NK-92 treated with Interleukin-12 subunit alpha and Interleukin-12 subunit beta, amount 100 ng/mL, for 24 hours (cell line): ENCODE measurements around the gene CLRN3.

Source experiments
- DNase-seq: peaks from one replicate; lab custom pipeline; 2025; lab: John Stamatoyannopoulos, UW

CLRN3 gene

DNA sequence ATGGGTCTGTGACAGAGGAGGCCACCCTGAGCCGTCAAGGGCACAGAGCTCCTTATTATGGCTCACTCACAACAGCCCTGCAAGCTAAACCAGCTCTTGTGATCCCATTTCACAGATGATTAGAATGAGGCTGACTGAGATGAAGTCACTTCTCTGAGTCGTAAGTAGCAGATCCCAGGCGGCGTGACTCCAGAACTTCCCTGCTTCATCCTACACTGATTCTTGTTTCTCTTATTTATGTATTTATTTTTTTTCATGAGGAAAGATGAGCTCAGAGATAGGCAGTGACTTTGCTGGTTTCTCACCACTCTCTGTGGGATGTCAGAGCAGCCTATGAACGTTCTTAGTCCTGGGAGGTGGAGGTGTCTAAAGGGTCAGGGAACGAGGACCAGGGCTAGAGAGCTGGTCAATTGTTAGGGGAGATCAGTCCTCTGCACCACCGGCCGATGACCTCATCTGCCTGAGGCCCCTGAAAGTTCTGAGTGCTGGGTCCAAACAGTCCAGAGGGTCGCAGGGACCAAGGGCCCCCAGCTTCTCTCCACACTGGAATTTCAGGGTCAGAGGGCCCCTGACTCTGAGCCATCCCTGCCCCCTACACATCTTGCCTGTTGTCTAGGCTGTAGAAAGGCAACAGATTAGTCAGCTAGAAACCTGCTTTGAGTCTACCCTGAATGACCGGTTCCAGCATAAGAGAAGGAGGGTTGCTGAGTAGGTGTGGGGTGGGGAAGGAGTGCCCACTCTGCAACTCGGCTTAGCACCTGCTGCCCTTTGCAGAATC, 17.9 kb downstream of the CLRN3 start:
- DNase-seq: no peak

DNA sequence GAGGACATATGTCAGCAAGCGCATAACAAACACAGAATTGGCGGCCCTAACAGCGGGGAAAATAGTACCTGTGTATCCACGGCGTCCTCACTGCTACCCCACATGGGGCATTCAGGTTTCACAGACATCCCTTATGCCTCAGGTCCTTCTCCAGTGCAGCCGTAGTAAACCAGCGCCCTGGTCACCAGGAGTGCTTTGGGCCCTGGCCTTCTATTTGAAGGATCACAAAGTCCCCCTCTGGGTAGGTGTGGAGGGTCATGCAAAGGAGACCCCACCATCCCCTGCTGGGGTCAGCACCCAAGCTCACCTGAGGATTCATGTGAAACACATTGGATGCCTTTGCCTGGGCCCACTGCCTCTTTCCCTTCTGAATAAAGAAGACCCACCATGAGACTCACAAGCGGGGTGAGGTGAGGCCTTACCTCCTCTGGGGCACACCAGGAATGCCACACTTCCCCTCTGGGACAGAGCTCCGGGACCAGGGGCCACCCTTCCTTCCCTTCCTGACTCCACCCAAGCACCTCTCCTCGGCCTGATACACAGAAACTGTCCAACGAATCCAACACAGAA, 18.8 kb downstream of the CLRN3 start:
- no peak for DNase-seq

DNA sequence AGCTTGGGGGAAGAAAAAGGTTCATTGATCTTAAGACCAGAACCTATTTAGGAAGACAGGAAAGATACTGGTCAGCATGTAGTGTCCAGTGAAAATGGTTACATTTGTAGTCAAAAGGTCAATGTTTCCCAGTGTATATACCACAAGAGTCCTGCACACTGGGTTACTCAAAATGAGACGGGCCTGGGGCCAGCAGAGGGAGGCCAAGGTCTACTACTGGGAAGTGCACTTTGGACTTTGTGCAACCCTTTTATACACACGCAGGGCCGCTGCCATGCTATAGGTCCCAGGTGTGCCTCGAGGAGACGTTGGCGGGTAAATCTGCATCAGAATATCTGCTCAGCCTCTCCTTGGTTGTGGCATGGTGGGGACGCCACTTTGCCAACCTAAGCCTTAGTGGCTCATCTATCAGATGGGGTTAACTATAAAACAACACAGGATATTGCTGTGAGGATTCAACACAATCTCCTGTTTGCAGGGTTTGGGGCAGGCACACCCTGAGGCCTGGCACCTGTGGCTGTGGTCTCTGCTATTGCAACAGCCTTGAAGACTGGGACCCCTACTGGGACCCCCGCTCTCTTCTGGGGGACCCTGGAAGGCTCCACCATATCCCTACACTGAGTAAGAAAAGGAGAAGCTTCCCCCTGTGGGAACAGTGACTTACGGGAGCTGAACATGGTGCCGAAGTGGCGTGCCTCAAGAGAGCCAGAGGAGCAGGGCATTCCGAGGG, 19.7 kb downstream of the CLRN3 start:
- DNase-seq: no peak

DNA sequence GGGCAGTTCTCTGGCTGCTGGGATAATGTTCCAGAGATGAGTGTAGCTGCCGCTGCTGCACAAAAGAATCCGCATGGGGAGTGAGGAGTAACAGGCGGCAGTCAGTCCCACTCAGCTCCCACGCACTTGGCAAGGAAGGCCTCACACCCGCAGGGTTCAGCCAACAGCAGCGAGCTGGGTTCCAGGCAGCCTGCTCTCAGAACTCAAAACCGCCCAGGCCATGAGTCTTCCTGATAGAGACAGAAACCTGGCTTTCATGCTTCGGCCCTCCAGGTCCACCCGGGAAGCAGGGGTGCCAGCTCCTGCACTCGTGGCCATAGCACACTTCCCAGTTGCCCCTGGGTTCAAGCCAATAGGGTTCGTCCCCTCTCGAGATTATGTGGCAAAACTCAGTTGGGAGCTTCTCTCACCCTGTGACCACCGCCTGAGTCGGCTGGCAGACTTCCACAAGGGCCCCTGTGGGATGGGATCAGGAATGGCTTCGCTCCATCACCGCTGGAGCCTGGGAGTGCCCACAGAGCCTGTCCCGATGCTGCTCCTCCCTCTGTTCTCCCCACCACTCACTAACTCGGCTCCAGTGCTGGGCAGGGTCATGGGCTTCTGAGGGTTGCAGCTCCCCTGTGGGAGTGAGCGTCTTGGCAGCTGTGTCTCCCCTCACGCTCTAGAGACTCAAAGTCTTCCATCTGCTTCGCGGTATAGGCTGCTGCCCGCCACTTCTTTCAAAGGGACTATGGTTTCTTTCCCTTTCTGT, 20.6 kb downstream of the CLRN3 start:
- DNase-seq: no peak

DNA sequence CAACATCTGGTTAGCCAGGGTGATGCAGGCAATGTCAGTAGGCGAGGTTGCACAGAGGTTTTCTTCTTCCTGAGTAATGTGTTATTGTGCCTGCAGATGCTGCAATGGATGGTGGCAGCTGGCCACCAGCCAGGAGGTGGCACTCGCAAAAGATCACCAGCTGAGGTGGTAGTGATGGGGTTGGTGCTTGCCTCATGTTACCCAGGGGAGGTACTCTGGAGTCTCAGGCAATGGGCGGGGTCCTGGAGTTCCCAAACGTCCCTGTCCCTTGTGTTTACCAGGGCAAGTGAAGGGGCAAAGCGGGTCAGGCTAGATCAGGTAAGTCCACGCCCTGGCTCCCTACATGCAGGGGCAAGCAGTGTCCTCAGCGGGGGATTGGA, 21.1 kb downstream of the CLRN3 start:
- DNase-seq: no peak

DNA sequence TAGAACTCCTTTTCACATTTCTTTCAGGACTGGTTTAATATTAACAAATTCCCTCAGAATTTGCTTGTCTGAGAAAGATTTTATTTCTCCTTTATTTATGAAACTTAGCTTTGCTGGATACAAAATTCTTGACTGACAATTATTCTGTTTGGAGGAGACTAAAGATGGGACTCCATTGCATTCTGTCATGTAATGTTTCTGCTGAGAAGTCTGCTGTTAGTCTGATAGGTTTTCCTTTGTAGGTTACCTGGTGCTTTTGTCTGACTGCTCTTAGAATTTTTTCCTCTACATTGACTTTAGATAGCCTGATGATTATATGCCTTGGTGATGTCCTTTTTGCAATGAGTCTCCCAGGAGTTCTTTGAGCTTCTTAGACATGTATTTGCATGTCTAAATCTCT, 23.4 kb downstream of the CLRN3 start:
- DNase-seq: no peak

DNA sequence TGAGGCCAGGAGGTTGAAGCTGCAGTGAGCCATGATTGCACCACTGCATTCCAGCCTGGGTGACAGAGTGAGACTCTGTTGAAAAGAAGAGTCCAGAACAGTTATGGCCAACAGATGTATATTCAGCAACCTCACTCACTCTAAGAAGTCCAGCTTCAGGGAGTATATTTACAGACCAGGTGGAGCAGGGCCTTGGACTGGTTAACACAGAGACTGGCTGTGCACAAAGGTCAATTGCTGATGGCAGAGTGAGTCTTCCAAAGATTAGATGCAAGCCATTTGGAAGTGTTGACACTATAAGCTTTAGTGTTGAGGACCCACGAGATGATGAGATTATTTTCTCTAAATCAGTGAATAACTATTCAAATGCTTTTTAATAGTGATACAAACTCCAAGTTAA, 24.9 kb downstream of the CLRN3 start:
- no peak for DNase-seq

DNA sequence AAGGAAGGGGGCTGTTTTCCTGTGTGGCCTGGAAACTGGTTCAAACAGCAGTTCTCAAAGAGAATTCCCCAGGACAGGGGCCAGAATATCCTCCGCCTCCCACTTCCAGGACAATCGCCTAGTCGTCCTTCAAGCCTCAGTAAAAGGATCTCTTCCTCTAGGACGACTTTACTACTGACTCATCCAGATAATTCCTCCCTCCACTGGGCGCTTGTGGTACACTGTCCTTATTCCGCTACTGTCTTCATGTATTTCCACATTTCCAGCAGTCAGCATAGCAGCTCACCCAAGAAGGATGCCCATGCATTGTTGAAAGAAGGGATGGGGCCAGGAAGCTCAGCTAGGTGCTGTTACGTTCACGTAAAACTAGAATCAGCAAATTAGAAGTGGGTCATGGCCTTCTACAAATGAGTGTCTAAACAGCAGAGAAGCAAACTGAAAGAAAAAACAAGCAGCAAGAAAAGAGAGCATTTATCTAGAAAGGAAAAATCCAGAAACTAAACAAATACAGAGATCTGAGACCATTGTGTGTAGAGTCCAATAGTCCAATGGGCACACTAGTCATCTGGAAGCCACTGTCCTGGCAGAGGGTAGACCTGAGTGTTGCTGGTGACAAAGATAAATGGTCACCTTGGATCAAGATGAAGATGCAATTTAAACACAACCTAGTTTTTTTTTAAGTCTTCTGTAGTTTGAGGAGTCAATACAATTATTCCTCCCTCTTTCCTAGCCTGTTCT, 26.3 kb downstream of the CLRN3 start:
- DNase-seq: no peak

DNA sequence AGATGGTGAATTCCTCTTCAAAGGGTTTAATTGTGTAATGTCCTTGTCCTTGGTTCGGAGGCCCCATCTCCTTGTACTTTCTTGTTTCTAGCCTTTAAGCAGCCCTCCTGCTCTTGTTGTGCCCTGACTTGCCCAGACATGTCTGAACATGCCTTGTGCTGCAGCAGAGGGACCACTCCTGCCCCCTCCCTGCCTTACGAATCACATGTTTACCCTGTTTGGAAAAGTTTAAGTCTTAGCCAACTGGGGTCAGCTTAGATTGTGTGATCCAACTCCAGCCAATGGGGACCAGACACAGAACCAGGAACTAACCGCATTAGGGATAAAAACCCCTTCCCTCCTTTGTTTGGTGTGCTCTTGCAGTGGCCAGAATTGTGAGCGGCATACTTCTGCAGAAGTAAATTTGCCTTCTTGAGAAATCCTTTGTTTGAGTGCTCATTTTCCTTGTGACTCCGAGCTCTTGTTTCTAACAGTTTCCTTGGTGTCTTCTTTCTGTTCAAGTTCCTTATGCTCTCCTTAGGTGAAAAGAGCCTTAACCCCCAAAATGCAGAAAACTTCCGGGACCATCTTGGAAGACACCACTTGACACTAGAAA, 29.4 kb downstream of the CLRN3 start:
- DNase-seq: no peak

DNA sequence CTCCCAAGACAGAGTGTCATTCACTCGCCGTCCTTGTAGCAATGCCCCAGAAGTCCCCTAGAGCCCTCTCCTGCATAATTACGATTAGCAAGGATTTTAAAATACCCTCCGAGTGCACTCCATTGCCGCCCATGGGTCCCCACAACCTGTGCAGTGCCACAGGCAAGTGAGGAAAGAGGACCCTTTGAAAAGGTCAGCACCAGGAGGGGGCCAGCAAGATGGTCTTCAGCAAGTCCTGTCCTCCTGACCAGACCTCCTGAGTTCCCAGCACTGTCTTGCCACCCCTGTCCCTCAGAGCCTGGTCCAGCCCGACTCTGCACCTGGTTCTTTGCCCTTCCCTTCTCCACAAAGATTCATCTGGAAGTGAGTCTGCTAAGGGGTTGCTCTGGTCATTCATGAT, 32.1 kb downstream of the CLRN3 start:
- no peak for DNase-seq

DNA sequence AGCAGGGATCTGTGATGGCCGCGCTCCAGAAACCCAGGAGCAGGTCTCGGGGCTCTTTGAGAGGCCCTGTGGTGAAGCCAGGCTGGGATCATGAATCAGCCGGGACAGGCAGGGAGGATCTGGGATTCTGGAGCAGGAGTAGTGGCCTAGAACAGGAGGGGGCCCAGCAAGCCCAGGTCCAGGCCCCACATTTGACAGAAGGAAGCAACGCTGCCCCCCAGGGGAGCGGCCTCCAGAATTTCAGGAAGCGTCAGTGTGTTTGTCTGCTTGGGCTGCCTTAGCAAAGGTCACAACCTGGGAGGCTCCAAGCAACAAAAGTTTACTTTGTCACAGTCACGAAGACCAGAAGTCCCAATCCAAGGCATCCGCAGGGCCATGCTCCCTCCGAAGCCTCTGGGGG, 36.8 kb downstream of the CLRN3 start:
- DNase-seq: no peak

DNA sequence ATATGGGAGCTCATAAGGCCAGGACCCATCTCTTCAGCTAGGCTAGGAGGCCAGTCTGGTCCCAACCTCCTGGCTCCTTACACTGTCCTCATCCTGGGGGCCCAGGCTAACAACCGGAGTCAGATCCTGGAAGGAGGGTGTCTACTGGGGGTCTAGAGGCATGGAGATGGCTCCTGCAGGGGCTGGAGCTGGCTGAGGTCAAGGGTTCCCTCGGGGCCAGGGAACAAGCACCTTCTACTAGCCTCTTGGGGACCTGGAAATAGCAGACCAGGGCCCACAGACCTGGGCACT, 37.2 kb downstream of the CLRN3 start:
- DNase-seq: no peak

DNA sequence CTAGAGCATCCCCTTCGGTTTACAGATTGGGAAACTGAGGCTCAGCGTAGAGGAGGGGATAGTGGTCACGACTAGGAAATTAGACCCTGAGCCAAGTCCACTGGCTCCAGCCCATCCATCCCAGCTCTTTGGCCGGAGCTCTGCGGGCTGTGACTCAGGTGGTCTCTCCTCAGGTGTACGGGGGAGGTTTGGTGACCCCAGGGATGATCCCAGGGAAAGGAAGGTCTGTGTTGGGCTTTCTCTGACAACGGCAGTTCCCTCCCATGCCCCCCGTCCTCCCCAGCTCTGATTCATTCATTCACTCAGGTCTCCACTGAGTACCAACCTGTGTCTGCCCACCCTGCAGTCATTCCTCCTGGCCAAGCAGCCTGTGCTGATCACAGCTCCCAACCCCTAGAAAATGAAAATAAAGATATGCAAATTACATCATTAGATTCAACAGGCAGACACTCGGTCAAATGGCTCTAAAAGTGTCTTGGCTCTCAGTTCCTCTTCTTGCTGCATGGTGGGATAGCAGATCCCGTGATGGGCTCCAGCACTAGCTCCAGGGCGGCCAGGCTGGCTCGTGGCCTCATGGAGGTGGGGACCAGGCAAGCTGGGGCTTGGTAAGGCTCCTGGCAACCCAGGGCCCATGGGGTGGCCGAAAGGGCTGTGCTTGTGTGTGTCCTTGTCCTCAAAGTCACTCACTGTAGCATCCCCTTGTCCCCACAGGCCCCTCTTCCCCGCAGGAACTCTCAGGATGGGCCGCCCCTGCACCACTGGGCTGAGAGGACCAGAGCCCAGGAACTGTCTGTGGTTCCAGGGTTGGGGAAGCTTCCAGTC, 37.8 kb downstream of the CLRN3 start:
- DNase-seq: no peak

DNA sequence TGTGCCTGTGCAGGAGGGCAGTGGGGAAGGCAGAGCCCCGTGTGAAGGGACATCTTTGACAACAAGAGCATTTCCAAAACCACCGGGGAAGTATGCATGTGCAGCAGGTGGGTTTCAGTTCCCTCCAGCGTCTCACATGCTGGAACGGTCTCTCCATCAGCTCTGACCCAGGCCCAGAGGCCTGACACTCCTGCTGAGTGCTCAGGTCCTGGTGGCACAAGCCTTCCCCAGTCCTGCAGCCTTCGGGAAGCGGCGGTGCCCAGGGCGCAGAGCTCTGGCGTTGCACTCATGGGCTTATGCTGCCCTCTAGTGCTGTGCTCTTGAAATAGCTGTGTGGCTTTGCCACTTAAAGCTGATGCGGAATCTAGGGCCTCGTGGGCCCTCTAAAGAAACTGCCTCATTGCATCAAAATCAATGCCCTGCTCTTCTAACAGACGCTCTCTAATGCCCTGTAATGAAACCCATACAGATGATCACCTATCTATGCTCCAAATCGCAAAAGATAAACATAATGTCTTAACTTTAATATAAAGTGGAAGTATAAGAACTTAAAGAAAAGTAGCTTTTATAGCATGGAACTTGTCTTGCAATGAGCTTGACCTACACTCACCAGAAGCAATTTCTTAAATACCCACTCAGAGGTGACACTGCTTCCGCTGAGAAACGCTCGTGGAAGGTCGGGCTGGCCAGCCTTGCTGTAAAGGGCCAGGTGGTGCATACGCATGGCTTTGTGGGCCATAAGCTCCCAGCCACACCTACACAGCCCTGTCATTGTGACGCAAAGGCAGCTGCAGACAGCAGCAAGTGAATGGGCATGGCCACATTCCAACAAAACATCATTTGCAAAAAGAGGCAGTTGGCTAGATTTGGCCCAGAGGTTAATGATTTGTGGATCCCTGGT, 38.6 kb downstream of the CLRN3 start:
- peak; percentile 13 for DNase-seq

DNA sequence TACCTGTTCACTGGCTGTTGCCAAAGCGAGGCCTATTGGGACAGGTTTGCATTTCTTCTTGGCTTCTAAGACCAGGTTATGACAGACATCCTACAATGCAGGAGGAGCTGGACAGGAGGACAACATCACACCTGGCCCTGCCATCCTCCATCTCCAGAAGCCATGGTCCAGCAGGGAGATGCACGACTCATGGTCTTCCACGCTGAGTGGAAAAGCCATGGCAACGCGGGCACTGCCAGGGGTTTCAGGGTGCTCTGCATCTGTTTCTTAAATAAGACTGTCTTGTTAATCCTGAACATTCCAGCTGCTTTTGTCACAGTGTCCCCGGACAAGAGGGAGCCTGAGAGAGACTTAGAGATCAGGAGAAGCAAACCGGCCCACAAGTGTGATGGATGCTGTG, 40.3 kb downstream of the CLRN3 start:
- no peak for DNase-seq

DNA sequence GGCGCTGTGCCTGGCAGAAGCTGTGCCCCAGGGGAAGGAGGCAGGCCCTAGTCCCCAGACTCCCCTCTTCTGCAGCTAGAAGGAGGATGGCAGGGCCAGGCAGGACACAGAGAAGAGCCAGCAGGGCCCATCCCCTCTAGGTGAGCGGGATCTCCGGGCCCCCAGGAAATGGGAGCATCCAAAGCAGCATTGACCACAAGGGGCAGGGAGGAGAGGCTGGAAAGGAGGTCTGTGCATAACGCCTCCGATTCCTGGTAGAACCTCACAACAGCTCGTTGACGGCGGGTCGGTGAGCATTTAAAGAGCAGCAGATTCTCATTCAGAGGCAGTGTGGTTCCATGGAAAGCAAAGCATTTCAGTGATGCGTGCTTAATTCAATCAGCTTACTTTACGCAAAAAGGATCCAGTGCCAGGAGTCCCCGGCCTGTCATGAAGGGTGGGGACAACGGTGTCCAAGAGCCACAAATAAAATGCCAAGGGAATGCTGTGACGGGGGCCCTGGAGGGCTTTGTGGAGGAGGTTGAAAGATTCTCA, 41.0 kb downstream of the CLRN3 start:
- DNase-seq: no peak

DNA sequence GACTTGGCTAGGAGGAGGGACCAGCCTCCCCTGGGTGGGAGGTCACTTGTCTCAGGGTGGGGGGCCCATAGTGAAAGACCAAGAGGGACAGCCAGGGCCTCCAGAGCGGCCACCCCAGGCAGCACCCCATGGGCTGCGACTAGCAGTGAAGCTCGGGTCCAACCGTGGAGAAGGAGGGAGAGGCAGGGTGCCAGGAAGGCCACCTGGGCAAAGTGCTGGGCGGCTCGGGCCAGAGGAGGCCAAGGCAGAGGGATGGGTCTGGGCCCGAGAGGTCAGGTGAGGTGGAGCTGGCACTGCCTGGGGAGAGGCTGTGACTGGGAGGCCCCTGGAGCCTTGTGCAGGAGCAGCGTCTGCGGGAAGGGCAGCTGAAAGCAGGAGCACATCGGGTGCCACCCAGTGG, 41.8 kb downstream of the CLRN3 start:
- no peak for DNase-seq

DNA sequence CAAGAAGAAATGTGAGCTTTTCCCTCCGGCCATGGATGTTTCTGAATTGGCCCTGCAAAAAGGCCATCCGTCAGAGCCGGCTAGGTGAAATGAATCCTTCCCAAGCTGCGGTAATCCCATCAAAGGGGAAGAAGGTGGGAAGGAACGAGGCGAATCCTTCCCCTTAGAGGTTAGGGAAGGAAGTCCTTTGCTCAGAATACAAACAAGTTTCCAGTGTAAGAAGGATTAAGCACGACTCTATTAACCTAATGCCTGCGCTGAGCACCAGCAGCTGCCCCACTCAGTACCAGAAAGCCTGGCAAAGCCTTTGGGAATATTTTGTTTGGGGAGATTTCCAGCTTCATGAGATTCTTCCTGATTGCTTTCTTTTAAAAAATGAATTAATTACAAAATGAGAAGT, 42.8 kb downstream of the CLRN3 start:
- DNase-seq: no peak

DNA sequence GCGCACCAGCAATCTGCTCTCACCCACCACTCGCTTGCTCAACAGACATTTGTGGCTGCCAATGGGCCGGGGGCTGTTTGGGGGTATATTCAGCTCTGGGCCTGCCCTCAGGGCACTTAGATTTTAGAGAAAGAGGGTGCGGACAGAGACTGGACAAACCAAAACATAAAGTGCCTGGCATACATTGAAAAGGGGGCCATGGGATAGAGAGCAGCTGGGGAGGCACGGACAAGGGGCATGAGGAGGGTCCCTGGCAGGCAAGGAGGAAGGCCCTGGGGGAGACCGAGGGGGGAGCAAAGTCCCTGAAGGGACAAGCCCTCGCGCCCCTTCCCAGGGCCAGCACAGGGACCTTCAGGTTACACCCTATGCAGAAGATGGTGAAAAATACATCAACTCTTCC, 43.5 kb downstream of the CLRN3 start:
- DNase-seq: no peak

DNA sequence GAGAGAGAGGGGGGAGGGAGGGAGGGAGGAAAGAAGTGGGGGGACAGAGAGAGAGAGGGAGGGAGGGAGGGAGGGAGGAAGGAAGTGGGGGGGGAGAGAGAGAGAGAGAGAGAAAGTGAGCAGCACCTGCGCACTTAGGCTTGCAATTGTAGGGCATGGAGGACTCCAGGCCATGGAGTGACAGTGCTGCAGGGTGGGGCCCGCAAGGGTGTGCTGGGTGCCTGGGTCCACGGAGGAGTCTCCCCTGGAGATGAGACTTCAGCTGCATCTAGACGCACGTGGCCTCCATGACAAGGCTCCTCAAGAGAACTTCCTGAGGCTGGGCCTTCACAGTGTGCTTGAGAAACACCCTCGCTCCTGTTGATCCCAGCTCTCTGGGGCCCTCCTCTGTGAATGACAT, 44.5 kb downstream of the CLRN3 start:
- no peak for DNase-seq
